Mammary epithelial cell (primary cell): Measurements from ENCODE around the gene PCMT1.

Experiments
- EZH2 ChIP-seq: IDR thresholded peaks from 2 replicates; pipeline ENCODE4 v1.6.1; 2012; ENCODE audit warnings: low read length, inconsistent platforms, borderline replicate concordance
- TF ChIP-seq, protein P1 (sequence below), 2 donors: IDR thresholded peaks in 1 of 2; conservative IDR thresholded peaks in 1 of 2; 2 replicates each; pipeline ENCODE4 v1.5.1; 2011 to 2012; ENCODE audit warnings: inconsistent platforms in 2 of 2, low read length in 2 of 2, mild to moderate bottlenecking in 2 of 2, control low read depth in 1 of 2, low read depth in 1 of 2; ENCODE audit not compliant: insufficient read depth in 1 of 2; ENCODE audit errors: extremely low read depth in 1 of 2

DNA sequence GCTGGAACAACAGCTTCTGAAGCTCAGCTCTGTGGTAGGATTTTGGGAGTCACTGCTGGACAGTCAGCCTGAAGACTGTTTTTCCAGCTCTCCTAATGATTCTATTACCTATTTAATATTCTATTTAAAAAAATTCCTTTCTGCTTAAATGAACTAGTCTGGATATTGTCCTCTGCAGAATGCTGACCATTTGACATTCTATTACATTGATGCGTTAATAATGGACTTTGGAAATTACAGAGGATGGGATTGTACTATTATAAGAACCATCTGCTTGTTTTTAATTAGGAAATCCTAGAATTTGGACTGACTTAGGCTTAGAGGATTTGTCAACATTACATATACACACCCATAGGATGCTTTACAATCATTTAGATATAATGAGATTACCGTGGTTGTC is 94.9 kb downstream of the PCMT1 start:
- TF ChIP-seq, protein P1, sequence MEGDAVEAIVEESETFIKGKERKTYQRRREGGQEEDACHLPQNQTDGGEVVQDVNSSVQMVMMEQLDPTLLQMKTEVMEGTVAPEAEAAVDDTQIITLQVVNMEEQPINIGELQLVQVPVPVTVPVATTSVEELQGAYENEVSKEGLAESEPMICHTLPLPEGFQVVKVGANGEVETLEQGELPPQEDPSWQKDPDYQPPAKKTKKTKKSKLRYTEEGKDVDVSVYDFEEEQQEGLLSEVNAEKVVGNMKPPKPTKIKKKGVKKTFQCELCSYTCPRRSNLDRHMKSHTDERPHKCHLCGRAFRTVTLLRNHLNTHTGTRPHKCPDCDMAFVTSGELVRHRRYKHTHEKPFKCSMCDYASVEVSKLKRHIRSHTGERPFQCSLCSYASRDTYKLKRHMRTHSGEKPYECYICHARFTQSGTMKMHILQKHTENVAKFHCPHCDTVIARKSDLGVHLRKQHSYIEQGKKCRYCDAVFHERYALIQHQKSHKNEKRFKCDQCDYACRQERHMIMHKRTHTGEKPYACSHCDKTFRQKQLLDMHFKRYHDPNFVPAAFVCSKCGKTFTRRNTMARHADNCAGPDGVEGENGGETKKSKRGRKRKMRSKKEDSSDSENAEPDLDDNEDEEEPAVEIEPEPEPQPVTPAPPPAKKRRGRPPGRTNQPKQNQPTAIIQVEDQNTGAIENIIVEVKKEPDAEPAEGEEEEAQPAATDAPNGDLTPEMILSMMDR (conservative IDR thresholded peaks at IDR 0.05 in 1 of 2, IDR thresholded peaks at IDR 0.05 in 1 of 2; ENCODE audit: extremely low read depth in 1 of 2, insufficient read depth in 1 of 2, low read depth in 1 of 2, low read length in 2 of 2) = no peak
- no peak for TF ChIP-seq EZH2
